Transverse colon (tissue), 4 donors: ENCODE measurements around the gene MAPK1.

Experiments
- EP300 ChIP-seq: sonication (generic); formaldehyde crosslinking; IDR thresholded peaks from one replicate; pipeline ENCODE4 v1.6.1; 2017; ENCODE audit warnings: antibody characterized with exemption, low read depth
- POLR2AphosphoS5 ChIP-seq, 3 donors: sonication (generic); formaldehyde crosslinking; IDR thresholded peaks; one replicate each; pipeline ENCODE4 v1.6.1; 2016; ENCODE audit warnings: antibody characterized with exemption in 3 of 3
- TF ChIP-seq, protein P1 (sequence below), 5 experiments: fragments of 200-600 bp in 3 of 5; fragments of 450-650 bp in 2 of 5; sonication (generic) in 3 of 5; IDR thresholded peaks; 1 replicate in 2 of 5; 2 replicates in 3 of 5; pipeline ENCODE4 v1.5.1; 2016 to 2017; ENCODE audit warnings: antibody characterized with exemption in 5 of 5, inconsistent platforms in 3 of 5, mild to moderate bottlenecking in 2 of 5, moderate library complexity in 1 of 5

DNA sequence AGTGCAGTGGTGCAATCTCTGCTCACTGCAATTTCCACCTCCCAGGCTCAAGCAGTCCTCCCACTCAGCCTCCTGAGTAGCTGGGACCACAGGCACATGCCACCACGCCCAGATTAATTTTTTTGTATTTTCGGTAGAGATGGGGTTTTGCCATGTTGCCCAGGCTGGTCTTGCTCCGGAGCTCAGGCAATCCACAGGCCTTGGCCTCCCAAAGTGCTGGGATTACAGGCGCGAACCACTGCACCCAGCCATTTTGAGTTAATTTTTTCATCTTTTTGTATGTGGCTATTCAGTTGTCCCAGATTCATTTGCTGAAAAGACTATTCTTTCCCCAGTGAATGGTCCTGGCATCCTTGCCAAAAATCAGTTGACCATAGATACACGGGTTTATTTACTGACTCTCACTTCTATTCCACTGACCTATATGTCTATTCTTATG, 63.6 kb downstream of the MAPK1 start:
- TF ChIP-seq, protein P1, sequence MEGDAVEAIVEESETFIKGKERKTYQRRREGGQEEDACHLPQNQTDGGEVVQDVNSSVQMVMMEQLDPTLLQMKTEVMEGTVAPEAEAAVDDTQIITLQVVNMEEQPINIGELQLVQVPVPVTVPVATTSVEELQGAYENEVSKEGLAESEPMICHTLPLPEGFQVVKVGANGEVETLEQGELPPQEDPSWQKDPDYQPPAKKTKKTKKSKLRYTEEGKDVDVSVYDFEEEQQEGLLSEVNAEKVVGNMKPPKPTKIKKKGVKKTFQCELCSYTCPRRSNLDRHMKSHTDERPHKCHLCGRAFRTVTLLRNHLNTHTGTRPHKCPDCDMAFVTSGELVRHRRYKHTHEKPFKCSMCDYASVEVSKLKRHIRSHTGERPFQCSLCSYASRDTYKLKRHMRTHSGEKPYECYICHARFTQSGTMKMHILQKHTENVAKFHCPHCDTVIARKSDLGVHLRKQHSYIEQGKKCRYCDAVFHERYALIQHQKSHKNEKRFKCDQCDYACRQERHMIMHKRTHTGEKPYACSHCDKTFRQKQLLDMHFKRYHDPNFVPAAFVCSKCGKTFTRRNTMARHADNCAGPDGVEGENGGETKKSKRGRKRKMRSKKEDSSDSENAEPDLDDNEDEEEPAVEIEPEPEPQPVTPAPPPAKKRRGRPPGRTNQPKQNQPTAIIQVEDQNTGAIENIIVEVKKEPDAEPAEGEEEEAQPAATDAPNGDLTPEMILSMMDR (IDR thresholded peaks at IDR 0.05), result no peak
- no peak for TF ChIP-seq POLR2AphosphoS5 (IDR thresholded peaks at IDR 0.05)
- TF ChIP-seq EP300, result no peak
